ENCODE results near the gene CABP5. TPM values are rescaled to one million over a fixed set of nuclear protein-coding genes. Genes with fewer than 3 reads are reported as not detected.
"Not testable (repeated sequence)": the region's sequence is repeated elsewhere in the genome, so short reads cannot be mapped to it uniquely, and the experiment has no call there.

The CABP5 gene
- not detected for total RNA-seq
- long read RNA-seq, result 0 reads

- H3K4me3 ChIP-seq, result no peak within 1 kb of the TSS
- DNase-seq (no peak), ATAC-seq (no peak)
- TF ChIP-seq CTCF (IDR thresholded peaks at IDR 0.05), result no peak
- H3K27me3 ChIP-seq, result peaks cover 5% of the 10 kb centered on the region
- H3K4me1 ChIP-seq, result no peaks in the 10 kb centered on the region
- H3K9me3 ChIP-seq, result no peaks in the 10 kb centered on the region
- H3K36me3 ChIP-seq, result no peaks in the 10 kb centered on the region
- intact Hi-C loops (cut with DNase I), result no loop called here
- no peak within 1 kb of the TSS for H3K27ac ChIP-seq
Observed at GRCh38 chr19:48043675-48044258, at the start of gene CABP5. TSS of gene CABP5 (minus strand) at chr19:48044079. CDS start at chr19:48043922, 157 bp downstream.

GRCh38 chr19:48091111-48091718 is 47.3 kb upstream of the CABP5 start:
- not testable (repeated sequence) for ATAC-seq, DNase-seq, H3K9me3 ChIP-seq, H3K4me1 ChIP-seq, H3K27me3 ChIP-seq, H3K27ac ChIP-seq, H3K36me3 ChIP-seq, H3K4me3 ChIP-seq
- intact Hi-C loops (cut with DNase I), result loop anchor here (10.0 kb wide), 1 partner anchor 64 kb away; no protein-coding TSS in a partner anchor

GRCh38 chr19:48090281-48090802 is 46.5 kb upstream of the CABP5 start:
- no peaks in the 10 kb centered on the region for H3K27me3 ChIP-seq
- H3K27ac ChIP-seq, result no peak overlapping the region
- no peak for ATAC-seq
- no peaks in the 10 kb centered on the region for H3K4me1 ChIP-seq
- intact Hi-C loops (cut with DNase I), result loop anchor here (10.0 kb wide), 1 partner anchor 64 kb away; no protein-coding TSS in a partner anchor
- H3K9me3 ChIP-seq, result no peaks in the 10 kb centered on the region
- no peak for TF ChIP-seq CTCF (IDR thresholded peaks at IDR 0.05)
- H3K4me3 ChIP-seq, result no peak overlapping the region
- no peaks in the 10 kb centered on the region for H3K36me3 ChIP-seq
- DNase-seq, result no peak

GRCh38 chr19:48088991-48089390 is 45.1 kb upstream of the CABP5 start:
- ATAC-seq; H3K27me3 ChIP-seq; H3K4me3 ChIP-seq; DNase-seq; H3K4me1 ChIP-seq; H3K27ac ChIP-seq; intact Hi-C loops (cut with DNase I); H3K36me3 ChIP-seq; H3K9me3 ChIP-seq: not testable (repeated sequence)

GRCh38 chr19:48085904-48086864 is 42.3 kb upstream of the CABP5 start:
- H3K4me1 ChIP-seq, result no peaks in the 10 kb centered on the region
- DNase-seq, result no peak
- no peak overlapping the region for H3K27ac ChIP-seq
- intact Hi-C loops (cut with DNase I), result no loop called here
- no peaks in the 10 kb centered on the region for H3K36me3 ChIP-seq
- H3K9me3 ChIP-seq, result no peaks in the 10 kb centered on the region
- no peak for TF ChIP-seq CTCF (IDR thresholded peaks at IDR 0.05)
- no peak overlapping the region for H3K4me3 ChIP-seq
- no peaks in the 10 kb centered on the region for H3K27me3 ChIP-seq
- ATAC-seq, result no peak

- no peak overlapping the region for H3K4me3 ChIP-seq
- no peaks in the 10 kb centered on the region for H3K27me3 ChIP-seq
- no peak for DNase-seq
- ATAC-seq, result no peak
- no peak for TF ChIP-seq CTCF (IDR thresholded peaks at IDR 0.05)
- intact Hi-C loops (cut with DNase I), result no loop called here
- H3K4me1 ChIP-seq, result no peaks in the 10 kb centered on the region
- H3K36me3 ChIP-seq, result no peaks in the 10 kb centered on the region
- no peak overlapping the region for H3K27ac ChIP-seq
- no peaks in the 10 kb centered on the region for H3K9me3 ChIP-seq
Observed at GRCh38 chr19:48085076-48085475, 41.2 kb upstream of the CABP5 start.

All from upper lobe of right lung (tissue), 1 donor.